Measurements from ENCODE around the gene DSP.

The DSP gene

DNA sequence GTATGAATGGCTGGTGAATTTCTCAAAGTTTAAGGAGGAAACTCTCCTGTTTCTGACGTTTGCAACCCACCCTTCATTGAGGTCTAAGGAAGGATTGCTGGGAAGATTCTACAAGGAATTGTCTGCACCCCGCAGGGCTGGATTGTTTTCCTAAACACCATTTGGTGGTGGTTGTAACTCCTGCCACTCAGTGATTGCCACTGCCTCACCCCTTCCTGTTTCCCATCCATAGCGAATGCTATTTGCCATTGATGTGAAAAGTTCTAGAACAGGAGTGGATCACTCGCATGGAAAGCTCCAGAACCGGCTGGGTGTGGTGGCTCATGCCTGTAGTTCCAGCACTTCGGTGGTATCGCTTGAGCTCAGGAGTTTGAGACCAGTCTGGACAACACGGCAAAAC lies 8.7 kb upstream of the DSP start:
- no peak overlapping the region for H3K4me3 ChIP-seq (ENCODE audit: low read depth, low read length)

GRCh38 chr6:7534192-7534591 lies 7.3 kb upstream of the DSP start:
- no peak overlapping the region for H3K4me3 ChIP-seq (ENCODE audit: low read depth, low read length)

DNA sequence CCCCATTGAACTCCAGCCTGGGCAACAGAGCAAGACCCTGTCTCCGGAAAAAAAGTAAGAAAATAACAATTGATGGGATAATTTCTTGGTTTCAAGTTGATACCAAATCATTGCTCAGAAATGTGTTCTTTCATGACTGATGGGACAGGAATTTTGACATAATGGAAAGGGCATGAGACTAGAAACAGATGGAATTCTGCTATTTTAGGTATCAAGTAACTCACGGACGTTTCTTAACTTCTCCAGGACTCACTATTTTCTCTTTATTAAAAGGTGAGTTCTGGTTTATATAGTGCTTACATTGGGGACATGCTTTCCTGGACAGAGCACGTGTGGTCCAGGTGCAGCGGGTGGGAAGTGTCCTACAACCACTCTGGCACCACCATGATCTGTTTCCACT lies 6.0 kb upstream of the DSP start:
- no peak overlapping the region for H3K4me3 ChIP-seq (ENCODE audit: low read depth, low read length)

DNA sequence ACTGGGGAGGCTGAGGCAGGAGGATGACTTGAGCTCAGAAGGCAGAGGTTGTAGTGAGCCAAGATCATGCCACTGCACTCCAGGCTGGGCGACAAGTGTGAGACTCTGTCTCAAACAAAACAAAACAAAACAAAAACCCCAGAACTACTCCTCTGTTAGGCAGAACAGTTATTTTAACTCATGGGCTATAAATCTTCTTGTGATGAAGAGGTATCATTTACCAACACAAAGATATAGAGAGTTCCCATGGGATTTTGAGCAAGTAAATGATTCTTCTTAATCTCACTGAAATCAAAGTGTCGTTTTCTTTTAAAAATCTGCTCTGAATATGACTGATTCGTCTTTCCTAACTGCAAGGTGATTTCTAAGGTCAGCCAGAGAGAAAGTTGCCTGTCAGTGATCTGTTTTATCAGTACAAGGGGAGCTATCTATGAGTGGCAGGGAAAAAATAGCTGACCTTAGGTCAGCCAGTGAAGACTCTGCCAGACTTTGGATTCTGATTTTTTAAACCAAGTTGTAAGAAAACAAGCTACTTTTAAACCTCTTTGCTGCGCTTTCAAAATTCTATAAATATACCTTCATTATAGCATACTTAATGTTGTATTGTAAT lies 3.8 kb upstream of the DSP start:
- H3K4me3 ChIP-seq (ENCODE audit: low read depth, low read length) = no peak overlapping the region

GRCh38 chr6:7538484-7538883 lies 3.0 kb upstream of the DSP start:
- H3K4me3 ChIP-seq (ENCODE audit: low read depth, low read length) = no peak overlapping the region

GRCh38 chr6:7540595-7540994 lies 876 bp upstream of the DSP start:
- peak overlapping the region; percentile 77 for H3K4me3 ChIP-seq (ENCODE audit: low read depth, low read length)

GRCh38 chr6:7542065-7542873 lies 798 bp downstream of the DSP start:
- peak overlapping the region; percentile 77 for H3K4me3 ChIP-seq (ENCODE audit: low read depth, low read length)

DNA sequence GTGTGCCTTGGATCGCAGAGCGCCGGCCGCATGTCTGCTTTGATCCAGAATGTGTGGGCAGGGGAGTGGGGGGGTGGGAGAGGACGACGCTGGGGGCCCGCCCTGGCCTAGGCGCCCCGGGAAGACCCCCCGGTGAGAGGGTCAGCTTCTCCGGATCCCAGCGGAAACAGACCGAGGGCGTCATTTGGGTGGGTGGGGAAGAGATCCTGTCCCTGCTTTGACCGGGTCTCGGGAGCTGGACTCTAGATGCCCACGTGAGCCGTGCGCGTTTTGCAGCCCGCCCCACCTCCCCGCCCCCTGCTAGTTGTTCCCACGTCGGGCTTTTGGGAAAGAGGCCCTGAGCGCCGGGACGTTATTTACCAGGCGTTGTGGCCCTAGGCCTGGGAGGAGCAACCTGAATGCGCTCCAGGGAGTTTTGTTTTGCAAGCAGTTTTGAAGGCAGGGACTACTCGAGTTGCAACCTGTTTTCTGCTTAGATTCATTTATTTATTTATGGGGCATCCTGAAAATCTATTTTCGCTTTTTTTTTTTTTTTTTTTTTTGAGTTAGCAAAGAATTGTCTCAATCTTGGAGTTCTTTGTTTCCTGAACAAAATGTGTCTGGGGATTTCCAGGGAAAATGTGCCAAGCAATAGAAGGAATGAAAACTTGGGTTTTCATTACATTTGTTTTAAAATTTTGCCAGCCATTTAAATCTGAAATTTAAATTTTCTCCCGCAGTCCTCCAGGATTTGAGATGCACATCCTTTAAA lies 1.6 kb downstream of the DSP start:
- H3K4me3 ChIP-seq (ENCODE audit: low read depth, low read length) = peak overlapping the region; percentile 77

DNA sequence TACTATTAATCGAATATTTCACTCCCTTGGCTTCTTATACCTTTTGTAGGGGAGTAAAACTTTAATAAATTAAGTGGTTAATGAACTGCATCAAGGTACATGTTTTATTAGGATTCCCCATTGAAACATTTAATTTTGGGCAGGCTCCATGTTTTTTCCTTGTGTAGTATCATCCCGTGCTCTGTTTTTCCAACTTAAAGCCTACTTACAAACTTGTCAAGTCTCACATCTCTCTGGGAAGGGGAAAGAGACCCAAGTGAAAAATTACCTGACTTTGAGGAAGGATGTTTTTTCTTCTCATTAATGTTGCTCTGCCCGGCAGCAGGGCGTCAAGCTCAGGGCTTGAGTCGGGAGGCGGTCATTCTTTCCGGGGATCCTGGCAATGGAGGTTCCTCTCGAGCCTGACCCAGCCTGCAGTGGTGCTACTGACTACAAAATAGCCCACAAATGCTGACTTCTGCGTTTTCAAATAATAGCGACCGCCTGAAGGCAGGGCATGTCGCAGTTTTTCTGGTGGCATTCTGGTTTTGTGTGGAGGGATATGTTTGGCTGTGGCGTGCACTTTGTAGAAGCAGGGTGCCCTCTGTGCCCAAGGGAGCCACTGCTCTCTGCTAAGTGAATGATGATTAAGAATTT lies 2.4 kb downstream of the DSP start:
- H3K4me3 ChIP-seq (ENCODE audit: low read depth, low read length) = peak overlapping the region; percentile 10

DNA sequence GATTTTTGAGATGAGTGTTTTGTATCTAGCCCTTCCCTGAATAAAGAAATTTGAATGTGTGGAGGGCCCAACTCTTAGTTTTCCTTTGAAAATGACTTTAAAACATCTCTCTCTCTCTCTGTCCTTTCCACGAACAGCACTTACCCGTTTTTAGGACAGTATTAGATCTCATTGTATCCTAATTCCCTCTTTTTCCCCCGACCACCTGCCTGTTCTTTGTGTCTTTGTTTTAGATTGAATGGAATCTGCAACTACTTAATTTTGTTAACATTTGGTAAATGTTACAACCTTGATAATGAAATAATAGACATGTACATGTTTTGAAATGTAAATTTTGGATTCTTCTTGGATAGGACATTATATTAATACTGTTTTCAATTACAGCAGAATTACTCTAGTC lies 3.1 kb downstream of the DSP start:
- no peak overlapping the region for H3K4me3 ChIP-seq (ENCODE audit: low read depth, low read length)

- H3K4me3 ChIP-seq (ENCODE audit: low read depth, low read length) = no peak overlapping the region
These were observed 4.0 kb downstream of the DSP start for GRCh38 chr6:7545316-7546019.

DNA sequence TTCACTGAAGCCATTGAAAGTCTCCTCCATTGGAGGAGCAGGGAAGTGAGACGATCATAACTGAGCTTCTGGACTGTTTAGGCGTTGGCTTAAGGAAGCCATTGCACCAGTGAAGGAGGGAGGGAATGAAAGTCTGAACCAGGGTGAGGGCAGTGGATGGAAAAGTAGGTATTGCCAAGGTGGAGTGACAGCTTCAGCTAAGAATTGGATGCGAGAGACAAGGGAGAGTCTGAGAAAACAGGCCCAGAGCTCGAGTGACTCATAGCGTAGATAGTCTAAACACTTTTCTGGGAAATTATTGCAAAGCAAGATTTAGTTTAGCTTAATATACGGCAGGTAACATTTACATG lies 4.5 kb downstream of the DSP start:
- no peak overlapping the region for H3K4me3 ChIP-seq (ENCODE audit: low read depth, low read length)

DNA sequence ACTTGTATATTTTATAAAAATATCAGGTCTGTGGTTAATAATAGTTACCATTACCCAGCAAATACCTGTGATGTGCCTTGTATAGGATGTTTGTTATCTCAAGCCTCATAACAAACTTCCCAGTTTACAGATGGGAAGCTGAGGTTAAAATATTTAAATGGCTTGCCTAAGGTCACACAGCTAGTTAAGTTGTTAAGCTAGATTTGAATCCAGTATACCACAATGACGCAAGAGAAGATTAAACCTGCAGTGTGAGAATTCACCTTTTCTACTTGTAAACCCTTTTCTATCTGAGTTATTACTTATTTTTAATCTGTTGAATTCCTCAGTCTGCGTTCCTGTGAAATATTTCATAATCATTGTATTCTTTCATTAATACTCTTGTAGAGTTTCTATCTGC lies 4.9 kb downstream of the DSP start:
- no peak overlapping the region for H3K4me3 ChIP-seq (ENCODE audit: low read depth, low read length)

- no peak overlapping the region for H3K4me3 ChIP-seq (ENCODE audit: low read depth, low read length)
These were observed 5.4 kb downstream of the DSP start for GRCh38 chr6:7546896-7547295.

DNA sequence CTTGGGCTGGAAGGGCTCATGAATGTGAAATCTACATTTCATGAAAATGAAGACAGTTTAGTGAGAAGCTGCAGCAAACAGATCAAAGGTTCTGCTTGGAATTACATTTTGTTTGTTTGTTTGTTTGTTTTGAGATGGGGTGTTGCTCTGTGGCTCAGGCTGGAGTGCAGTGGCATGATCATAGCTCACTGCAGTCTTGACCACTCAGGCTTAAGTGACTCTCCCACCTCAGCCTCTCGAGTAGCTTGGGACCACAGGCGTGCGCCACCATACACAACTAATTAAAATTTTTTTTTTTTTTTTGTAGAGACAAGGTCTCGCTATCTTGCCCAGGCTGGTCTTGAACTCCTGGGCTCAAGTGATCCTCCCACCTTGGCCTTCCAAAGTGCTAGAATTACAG lies 5.8 kb downstream of the DSP start:
- no peak overlapping the region for H3K4me3 ChIP-seq (ENCODE audit: low read depth, low read length)

DNA sequence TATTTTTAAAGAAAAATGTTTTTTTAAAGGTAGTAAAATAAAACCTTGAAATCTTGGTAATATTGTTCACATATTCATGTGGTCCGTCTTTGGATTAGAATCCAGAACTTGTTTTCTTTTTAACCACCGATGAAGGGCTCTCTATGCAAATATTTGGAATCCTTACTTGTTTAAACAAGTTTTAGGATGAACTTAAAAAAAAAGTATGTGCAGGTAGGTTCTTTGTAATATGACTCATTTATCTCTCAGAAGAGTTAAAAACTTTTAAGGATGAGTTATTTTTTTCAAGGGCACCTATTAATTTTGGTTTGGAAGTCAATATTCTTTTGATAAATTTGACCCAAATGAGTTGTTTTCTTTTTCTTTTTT lies 8.9 kb downstream of the DSP start:
- H3K4me3 ChIP-seq (ENCODE audit: low read depth, low read length) = no peak overlapping the region

- H3K4me3 ChIP-seq (ENCODE audit: low read depth, low read length) = no peak overlapping the region
These were observed 13.2 kb downstream of the DSP start for GRCh38 chr6:7554533-7555275.

DNA sequence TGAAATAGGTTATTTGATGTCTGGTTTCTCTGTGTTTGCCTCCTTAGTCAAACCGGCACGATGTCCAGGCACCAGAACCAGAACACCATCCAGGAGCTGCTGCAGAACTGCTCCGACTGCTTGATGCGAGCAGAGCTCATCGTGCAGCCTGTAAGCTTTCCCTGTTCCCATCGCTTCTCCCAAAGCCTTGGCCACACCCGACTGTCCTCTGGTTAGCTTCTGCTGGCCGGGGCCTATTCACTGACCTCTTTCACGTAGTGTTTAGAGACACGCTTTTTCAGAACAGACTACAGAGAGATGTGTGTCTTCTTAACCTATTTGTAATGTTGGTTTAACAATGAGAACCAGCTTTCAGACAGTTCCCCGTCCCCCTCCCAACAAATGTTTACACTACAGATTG lies 14.2 kb downstream of the DSP start:
- H3K4me3 ChIP-seq (ENCODE audit: low read depth, low read length) = no peak overlapping the region

GRCh38 chr6:7556394-7557106 lies 15.1 kb downstream of the DSP start:
- H3K4me3 ChIP-seq (ENCODE audit: low read depth, low read length) = no peak overlapping the region

DNA sequence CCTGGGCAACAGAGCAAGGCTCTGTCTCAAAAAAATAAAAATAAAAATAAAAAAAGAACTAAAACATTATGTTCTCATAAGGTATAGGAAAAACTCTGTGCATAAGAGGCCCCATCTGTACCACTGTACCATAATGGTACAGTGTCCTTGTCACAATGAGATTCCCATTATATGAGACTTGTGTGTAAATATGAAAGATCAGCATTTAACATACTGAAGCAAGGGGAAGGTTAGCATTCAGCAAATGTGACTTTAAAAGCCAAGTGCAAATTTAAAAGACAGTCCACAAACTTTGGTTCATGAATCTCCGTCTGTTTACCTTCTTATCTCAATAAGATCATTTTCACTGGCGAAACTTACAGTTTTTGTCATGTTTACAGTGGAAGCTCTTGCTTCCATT lies 16.2 kb downstream of the DSP start:
- no peak overlapping the region for H3K4me3 ChIP-seq (ENCODE audit: low read depth, low read length)
